Measurements from ENCODE around the gene P2RY6.
"Not testable (repeated sequence)": the region's sequence is repeated elsewhere in the genome, so short reads cannot be mapped to it uniquely, and the experiment has no call there.

P2RY6 gene

DNA sequence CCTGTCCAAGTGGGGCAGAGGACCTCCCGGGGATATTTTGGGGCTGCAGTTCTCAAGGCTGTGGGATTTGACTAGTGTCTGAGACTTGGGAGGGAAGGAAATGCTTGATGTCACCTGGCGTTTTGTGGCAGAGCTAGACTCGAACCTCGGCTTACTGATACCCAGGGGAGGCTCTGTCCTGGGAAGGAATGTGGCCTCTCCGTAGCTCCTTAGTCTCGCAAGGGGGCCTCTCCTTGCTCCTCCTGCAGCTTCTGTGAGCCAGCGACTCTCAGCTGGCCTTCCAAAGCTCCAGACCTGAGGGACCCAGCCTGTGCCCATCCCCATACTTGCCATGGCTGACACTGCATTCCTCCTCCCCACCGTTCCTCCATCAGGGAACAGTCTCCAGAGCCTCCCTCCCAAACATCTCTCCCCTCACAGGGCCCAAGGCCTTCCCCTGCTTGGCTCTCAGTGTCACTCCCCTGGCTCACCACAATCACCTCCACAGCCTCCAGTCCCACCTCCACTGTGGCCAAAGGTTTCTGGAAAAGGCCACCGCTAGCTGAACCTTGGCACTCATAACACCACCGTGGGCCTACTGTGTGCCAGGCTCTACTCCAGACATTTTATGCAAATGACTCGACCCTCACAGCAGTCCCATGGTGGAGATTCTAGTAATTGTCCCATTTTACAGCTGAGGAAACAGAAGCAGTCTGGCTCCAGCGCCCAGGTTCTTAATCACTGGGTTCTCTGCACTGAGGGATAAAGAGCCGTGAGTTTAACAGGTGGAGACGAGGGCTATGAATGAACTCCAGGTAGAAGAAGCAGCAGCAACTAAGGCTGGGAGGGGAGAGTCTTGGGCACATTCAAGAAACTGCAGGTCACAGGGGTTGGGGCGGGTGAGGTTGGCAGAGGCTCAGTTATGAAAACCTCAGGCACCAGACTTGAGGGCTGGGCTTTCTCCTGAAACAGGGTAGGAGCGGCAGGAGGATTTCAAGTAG, 42.0 kb upstream of the P2RY6 start:
- no peak overlapping the region for H3K4me2 ChIP-seq
- no peak overlapping the region for H3K4me3 ChIP-seq (IDR thresholded peaks at IDR 0.05; ENCODE audit: insufficient read depth, low read depth, low read length)
- TF ChIP-seq, protein P1, sequence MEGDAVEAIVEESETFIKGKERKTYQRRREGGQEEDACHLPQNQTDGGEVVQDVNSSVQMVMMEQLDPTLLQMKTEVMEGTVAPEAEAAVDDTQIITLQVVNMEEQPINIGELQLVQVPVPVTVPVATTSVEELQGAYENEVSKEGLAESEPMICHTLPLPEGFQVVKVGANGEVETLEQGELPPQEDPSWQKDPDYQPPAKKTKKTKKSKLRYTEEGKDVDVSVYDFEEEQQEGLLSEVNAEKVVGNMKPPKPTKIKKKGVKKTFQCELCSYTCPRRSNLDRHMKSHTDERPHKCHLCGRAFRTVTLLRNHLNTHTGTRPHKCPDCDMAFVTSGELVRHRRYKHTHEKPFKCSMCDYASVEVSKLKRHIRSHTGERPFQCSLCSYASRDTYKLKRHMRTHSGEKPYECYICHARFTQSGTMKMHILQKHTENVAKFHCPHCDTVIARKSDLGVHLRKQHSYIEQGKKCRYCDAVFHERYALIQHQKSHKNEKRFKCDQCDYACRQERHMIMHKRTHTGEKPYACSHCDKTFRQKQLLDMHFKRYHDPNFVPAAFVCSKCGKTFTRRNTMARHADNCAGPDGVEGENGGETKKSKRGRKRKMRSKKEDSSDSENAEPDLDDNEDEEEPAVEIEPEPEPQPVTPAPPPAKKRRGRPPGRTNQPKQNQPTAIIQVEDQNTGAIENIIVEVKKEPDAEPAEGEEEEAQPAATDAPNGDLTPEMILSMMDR (conservative IDR thresholded peaks at IDR 0.05; ENCODE audit: low read depth, low read length), result no peak
- no peak overlapping the region for H2AFZ ChIP-seq (ENCODE audit: low read depth)
- H3K27ac ChIP-seq, result no peak overlapping the region
- H3K27me3 ChIP-seq (ENCODE audit: insufficient read depth, low read depth), result no peaks in the 10 kb centered on the region
- no peaks in the 10 kb centered on the region for H3K36me3 ChIP-seq (ENCODE audit: insufficient read depth)
- H3K9ac ChIP-seq, result no peak overlapping the region
- H3K4me1 ChIP-seq (ENCODE audit: low read depth, poor library complexity, severe bottlenecking), result no peaks in the 10 kb centered on the region
- no peaks in the 10 kb centered on the region for H4K20me1 ChIP-seq (ENCODE audit: insufficient read depth)
- H3K79me2 ChIP-seq (ENCODE audit: insufficient read depth, low read depth), result no peaks in the 10 kb centered on the region

DNA sequence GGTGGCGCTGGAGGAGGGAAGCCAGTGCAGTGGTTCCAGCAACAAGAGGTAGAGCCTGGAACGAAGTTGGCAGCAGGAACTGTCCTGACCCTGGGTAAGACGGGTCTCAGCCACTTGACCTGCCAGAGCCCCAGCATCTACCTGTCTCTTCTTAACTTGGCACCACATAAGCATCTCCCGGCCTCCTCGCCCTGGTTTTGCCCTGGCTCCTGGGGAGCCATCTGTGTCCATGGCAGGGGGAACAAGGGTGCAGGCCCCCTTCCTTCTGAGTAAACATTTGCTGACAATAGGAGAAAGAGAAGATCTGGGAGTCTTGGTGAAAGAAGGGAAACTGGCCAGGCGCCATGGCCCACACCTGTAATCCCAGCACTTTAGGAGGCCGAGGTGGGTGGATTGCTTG, 41.2 kb upstream of the P2RY6 start:
- H3K27ac ChIP-seq, result no peak overlapping the region
- H3K4me2 ChIP-seq, result no peak overlapping the region
- H3K27me3 ChIP-seq (ENCODE audit: insufficient read depth, low read depth), result no peaks in the 10 kb centered on the region
- H3K4me1 ChIP-seq (ENCODE audit: low read depth, poor library complexity, severe bottlenecking), result no peaks in the 10 kb centered on the region
- TF ChIP-seq, protein P1 (conservative IDR thresholded peaks at IDR 0.05; ENCODE audit: low read depth, low read length), result no peak
- no peak overlapping the region for H2AFZ ChIP-seq (ENCODE audit: low read depth)
- H3K9ac ChIP-seq, result no peak overlapping the region
- H3K79me2 ChIP-seq (ENCODE audit: insufficient read depth, low read depth), result no peaks in the 10 kb centered on the region
- H4K20me1 ChIP-seq (ENCODE audit: insufficient read depth), result no peaks in the 10 kb centered on the region
- no peak overlapping the region for H3K4me3 ChIP-seq (IDR thresholded peaks at IDR 0.05; ENCODE audit: insufficient read depth, low read depth, low read length)
- H3K36me3 ChIP-seq (ENCODE audit: insufficient read depth), result no peaks in the 10 kb centered on the region

DNA sequence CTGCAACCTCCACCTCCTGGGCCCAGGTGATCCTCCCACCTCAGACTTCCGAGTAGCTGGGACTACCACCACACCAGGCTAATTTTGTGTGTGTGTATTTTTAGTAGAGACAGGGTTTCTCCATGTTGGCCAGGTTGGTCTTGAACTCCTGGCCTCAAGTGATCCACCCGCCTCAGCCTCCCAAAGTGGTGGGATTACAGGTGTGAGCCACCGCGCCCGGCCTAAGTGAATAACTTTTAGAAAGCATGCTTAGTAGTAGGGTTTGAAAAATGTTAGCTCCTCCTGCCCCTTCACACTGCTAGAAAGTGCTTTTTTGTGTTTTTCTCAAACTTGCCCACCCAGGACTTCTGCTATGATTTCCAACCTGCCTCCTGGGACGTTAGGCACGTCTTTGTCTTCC, 39.7 kb upstream of the P2RY6 start:
- not testable (repeated sequence) for H3K36me3 ChIP-seq (ENCODE audit: insufficient read depth); H3K4me3 ChIP-seq (IDR thresholded peaks at IDR 0.05; ENCODE audit: insufficient read depth, low read depth, low read length); H3K27me3 ChIP-seq (ENCODE audit: insufficient read depth, low read depth); H3K4me1 ChIP-seq (ENCODE audit: low read depth, poor library complexity, severe bottlenecking); H2AFZ ChIP-seq (ENCODE audit: low read depth); H3K79me2 ChIP-seq (ENCODE audit: insufficient read depth, low read depth); H3K27ac ChIP-seq; H3K4me2 ChIP-seq; H3K9ac ChIP-seq; H4K20me1 ChIP-seq (ENCODE audit: insufficient read depth)

DNA sequence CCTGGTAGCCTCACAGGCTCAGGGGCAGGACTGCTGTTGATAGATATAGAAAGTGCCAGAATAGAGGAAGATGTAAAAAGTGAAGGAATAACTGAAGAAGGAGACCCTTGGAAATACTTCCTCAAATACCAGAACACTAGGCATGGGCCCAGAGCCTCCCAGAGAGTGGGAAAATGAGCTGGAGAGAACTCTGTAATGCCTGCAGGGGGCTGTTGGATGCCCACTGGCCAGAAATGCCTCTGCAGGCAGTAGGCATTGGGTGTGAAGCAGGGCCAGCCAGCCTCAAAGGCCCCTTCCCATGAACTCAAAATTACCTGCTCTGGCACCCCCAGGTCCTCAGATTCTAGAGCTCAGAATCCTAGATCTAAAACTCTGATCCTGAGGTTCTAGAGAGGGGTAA, 38.9 kb upstream of the P2RY6 start:
- H3K4me2 ChIP-seq, result no peak overlapping the region
- no peak overlapping the region for H3K9ac ChIP-seq
- H3K36me3 ChIP-seq (ENCODE audit: insufficient read depth), result no peaks in the 10 kb centered on the region
- no peaks in the 10 kb centered on the region for H4K20me1 ChIP-seq (ENCODE audit: insufficient read depth)
- H3K27me3 ChIP-seq (ENCODE audit: insufficient read depth, low read depth), result no peaks in the 10 kb centered on the region
- no peaks in the 10 kb centered on the region for H3K79me2 ChIP-seq (ENCODE audit: insufficient read depth, low read depth)
- no peak overlapping the region for H2AFZ ChIP-seq (ENCODE audit: low read depth)
- no peak overlapping the region for H3K4me3 ChIP-seq (IDR thresholded peaks at IDR 0.05; ENCODE audit: insufficient read depth, low read depth, low read length)
- no peaks in the 10 kb centered on the region for H3K4me1 ChIP-seq (ENCODE audit: low read depth, poor library complexity, severe bottlenecking)
- no peak overlapping the region for H3K27ac ChIP-seq
- TF ChIP-seq, protein P1 (conservative IDR thresholded peaks at IDR 0.05; ENCODE audit: low read depth, low read length), result no peak
